ENCODE data around the gene CAND1.

DNA sequence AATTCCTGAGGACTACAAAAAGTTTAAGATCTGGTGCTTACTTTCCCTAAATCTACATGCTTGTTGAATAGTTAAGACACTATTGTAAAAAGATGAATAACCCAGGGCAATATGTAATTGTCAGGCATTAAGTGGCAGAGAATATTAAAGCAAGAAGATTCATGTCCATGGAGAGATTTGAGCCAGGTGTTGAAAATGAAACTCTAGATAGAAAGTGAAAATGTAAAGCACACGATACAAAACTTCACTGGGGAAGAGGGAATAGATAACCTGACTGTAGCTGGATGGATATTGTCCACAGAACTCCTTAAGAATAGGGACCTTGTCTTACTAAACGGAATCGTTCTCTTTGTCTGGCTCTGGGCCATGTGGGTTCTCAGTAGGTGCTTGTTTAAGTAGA lies 5.0 kb downstream of the CAND1 start:
- TF ChIP-seq SP4 (IDR thresholded peaks at IDR 0.05; ENCODE audit: low read length) (no peak), EGR1 (IDR thresholded peaks at IDR 0.05; ENCODE audit: borderline replicate concordance, low read depth, low read length) (no peak), CEBPB (IDR thresholded peaks at IDR 0.05; ENCODE audit: low read depth, low read length) (no peak), TCF12 (IDR thresholded peaks at IDR 0.05; ENCODE audit: low read depth, low read length) (no peak), MAFK (IDR thresholded peaks at IDR 0.05; ENCODE audit: low read depth, low read length) (no peak), EP300 (IDR thresholded peaks at IDR 0.05; ENCODE audit: borderline replicate concordance in 1 of 2, low read depth in 2 of 2, low read length in 2 of 2) (no peak), GTF2F1 (IDR thresholded peaks at IDR 0.05; ENCODE audit: borderline replicate concordance, low read depth, low read length) (no peak), POLR2A (IDR thresholded peaks at IDR 0.05; ENCODE audit: control extremely low read depth in 1 of 2, low read depth in 2 of 2, low read length in 2 of 2) (no peak), EZH2 (IDR thresholded peaks at IDR 0.05; ENCODE audit: low read depth, low read length, severe bottlenecking) (no peak)
- TF ChIP-seq, protein P1, sequence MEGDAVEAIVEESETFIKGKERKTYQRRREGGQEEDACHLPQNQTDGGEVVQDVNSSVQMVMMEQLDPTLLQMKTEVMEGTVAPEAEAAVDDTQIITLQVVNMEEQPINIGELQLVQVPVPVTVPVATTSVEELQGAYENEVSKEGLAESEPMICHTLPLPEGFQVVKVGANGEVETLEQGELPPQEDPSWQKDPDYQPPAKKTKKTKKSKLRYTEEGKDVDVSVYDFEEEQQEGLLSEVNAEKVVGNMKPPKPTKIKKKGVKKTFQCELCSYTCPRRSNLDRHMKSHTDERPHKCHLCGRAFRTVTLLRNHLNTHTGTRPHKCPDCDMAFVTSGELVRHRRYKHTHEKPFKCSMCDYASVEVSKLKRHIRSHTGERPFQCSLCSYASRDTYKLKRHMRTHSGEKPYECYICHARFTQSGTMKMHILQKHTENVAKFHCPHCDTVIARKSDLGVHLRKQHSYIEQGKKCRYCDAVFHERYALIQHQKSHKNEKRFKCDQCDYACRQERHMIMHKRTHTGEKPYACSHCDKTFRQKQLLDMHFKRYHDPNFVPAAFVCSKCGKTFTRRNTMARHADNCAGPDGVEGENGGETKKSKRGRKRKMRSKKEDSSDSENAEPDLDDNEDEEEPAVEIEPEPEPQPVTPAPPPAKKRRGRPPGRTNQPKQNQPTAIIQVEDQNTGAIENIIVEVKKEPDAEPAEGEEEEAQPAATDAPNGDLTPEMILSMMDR (IDR thresholded peaks at IDR 0.05; ENCODE audit: control extremely low read depth in 1 of 3, insufficient read depth in 1 of 3, low read depth in 1 of 3, low read length in 3 of 3) = no peak
- TF ChIP-seq, protein P2, sequence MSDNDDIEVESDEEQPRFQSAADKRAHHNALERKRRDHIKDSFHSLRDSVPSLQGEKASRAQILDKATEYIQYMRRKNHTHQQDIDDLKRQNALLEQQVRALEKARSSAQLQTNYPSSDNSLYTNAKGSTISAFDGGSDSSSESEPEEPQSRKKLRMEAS (IDR thresholded peaks at IDR 0.05) = no peak
- TF ChIP-seq, protein P3, sequence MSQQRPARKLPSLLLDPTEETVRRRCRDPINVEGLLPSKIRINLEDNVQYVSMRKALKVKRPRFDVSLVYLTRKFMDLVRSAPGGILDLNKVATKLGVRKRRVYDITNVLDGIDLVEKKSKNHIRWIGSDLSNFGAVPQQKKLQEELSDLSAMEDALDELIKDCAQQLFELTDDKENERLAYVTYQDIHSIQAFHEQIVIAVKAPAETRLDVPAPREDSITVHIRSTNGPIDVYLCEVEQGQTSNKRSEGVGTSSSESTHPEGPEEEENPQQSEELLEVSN (IDR thresholded peaks at IDR 0.05) = no peak
